Measurements from ENCODE around the gene B3GALT6.
"Not testable (repeated sequence)": the region's sequence is repeated elsewhere in the genome, so short reads cannot be mapped to it uniquely, and the experiment has no call there.

Gene B3GALT6

GRCh38 chr1:1189111-1189510 is 42.9 kb upstream of the B3GALT6 start:
- TF ChIP-seq CTCF (IDR thresholded peaks at IDR 0.05) = no peak
- no peak for TF ChIP-seq ZFX (IDR thresholded peaks at IDR 0.05; ENCODE audit: borderline replicate concordance)
- no peak overlapping the region for H3K27ac ChIP-seq

GRCh38 chr1:1191734-1192133 is 40.3 kb upstream of the B3GALT6 start:
- TF ChIP-seq CTCF (IDR thresholded peaks at IDR 0.05) (no peak), ZFX (IDR thresholded peaks at IDR 0.05; ENCODE audit: borderline replicate concordance) (no peak)
- no peak overlapping the region for H3K27ac ChIP-seq

- no peak overlapping the region for H3K27ac ChIP-seq
- no peak for TF ChIP-seq ZFX (IDR thresholded peaks at IDR 0.05; ENCODE audit: borderline replicate concordance)
- no peak for TF ChIP-seq CTCF (IDR thresholded peaks at IDR 0.05)
These were observed 37.3 kb upstream of the B3GALT6 start for GRCh38 chr1:1194723-1195122.

- H3K27ac ChIP-seq = not testable (repeated sequence)
These were observed 36.3 kb upstream of the B3GALT6 start for GRCh38 chr1:1195726-1196125.

GRCh38 chr1:1196431-1197187 is 35.4 kb upstream of the B3GALT6 start:
- no peak overlapping the region for H3K27ac ChIP-seq
- TF ChIP-seq ZFX (IDR thresholded peaks at IDR 0.05; ENCODE audit: borderline replicate concordance) (no peak), CTCF (IDR thresholded peaks at IDR 0.05) (no peak)

- no peak for TF ChIP-seq ZFX (IDR thresholded peaks at IDR 0.05; ENCODE audit: borderline replicate concordance)
- TF ChIP-seq CTCF (IDR thresholded peaks at IDR 0.05) = no peak
- H3K27ac ChIP-seq = no peak overlapping the region
These were observed 34.9 kb upstream of the B3GALT6 start for GRCh38 chr1:1197188-1197500.

- TF ChIP-seq CTCF (IDR thresholded peaks at IDR 0.05) (no peak), ZFX (IDR thresholded peaks at IDR 0.05; ENCODE audit: borderline replicate concordance) (no peak)
- H3K27ac ChIP-seq = no peak overlapping the region
These were observed 34.2 kb upstream of the B3GALT6 start for GRCh38 chr1:1197551-1198422.

All from 22Rv1 (cell line).